ENCODE measurements around the gene CCDC184. TPM values are rescaled to one million over a fixed set of nuclear protein-coding genes. Genes with fewer than 3 reads are reported as not detected.
A peak's percentile ranks its signal among the peaks of the same experiment; 100 is the strongest.

CCDC184 gene
- polyA plus RNA-seq, 3 donors = 0.03 TPM; not detected in 2

- H3K36me3 Mint-ChIP-seq = peaks cover 2 to 3% of the 10 kb centered on the region in 2 donors
- H3K79me2 ChIP-seq (ENCODE audit: insufficient read depth, low read length) = no peaks in the 10 kb centered on the region
- no peak overlapping the region for H3K4me3 Mint-ChIP-seq
- peaks cover 28 to 49% of the 10 kb centered on the region in 2 donors for H3K27me3 ChIP-seq (ENCODE audit: control insufficient read depth in 2 of 2, insufficient read depth in 2 of 2, low read length in 2 of 2)
- no peak for DNase-seq
- H3K4me2 ChIP-seq (replicated peaks; ENCODE audit: extremely low read depth, low read length, poor library complexity, severe bottlenecking) = no peak overlapping the region
- peaks cover 16 to 20% of the 10 kb centered on the region in 2 donors for H3K4me1 ChIP-seq (ENCODE audit: control insufficient read depth in 1 of 2, insufficient read depth in 2 of 2, low read length in 2 of 2)
- peaks cover 21% of the 10 kb centered on the region for H3K4me1 Mint-ChIP-seq
- peaks cover 0 to 4% of the 10 kb centered on the region in 2 donors for H3K9me3 ChIP-seq (replicated peaks in 1 of 2; ENCODE audit: control insufficient read depth in 1 of 2, insufficient read depth in 1 of 2, low read length in 2 of 2)
- no peak overlapping the region for H3K9ac ChIP-seq (ENCODE audit: insufficient read depth, low read length, poor library complexity, severe bottlenecking)
- H3K27me3 Mint-ChIP-seq (ENCODE audit: low read depth in 3 of 3) = peaks cover 30 to 47% (median 36%) of the 10 kb centered on the region in 3 donors
- no peaks in the 10 kb centered on the region for H4K20me1 ChIP-seq (ENCODE audit: insufficient read depth, low read length)
- H3K27ac Mint-ChIP-seq = peak overlapping the region in 1 of 7 donors; percentile 14
- no peaks in the 10 kb centered on the region for H3K36me3 ChIP-seq (replicated peaks in 1 of 2; ENCODE audit: control insufficient read depth in 1 of 2, insufficient read depth in 2 of 2, low read length in 2 of 2)
- no CpG with 5 or more reads among the region's 1 CpG for WGBS (ENCODE audit: insufficient coverage)
- TF ChIP-seq CTCF (IDR thresholded peaks at IDR 0.05) = no peak
- no peak overlapping the region for H3K4me3 ChIP-seq (replicated peaks in 1 of 3; ENCODE audit: low read depth in 2 of 3, low read length in 3 of 3)
- H3K27ac ChIP-seq (ENCODE audit: low read depth in 1 of 2, low read length in 2 of 2) = no peak overlapping the region
- H2AFZ ChIP-seq (ENCODE audit: insufficient read depth, low read depth, low read length, poor library complexity, severe bottlenecking) = no peak overlapping the region
- H3K9me3 Mint-ChIP-seq = peaks cover 0 to 4% (median 2%) of the 10 kb centered on the region in 7 donors
- intact Hi-C loops (cut with micrococcal nuclease) = no loop called here
Measured at GRCh38 chr12:48179466-48179865, 4.0 kb upstream of the CCDC184 start.

- intact Hi-C loops (cut with micrococcal nuclease) = no loop called here
- Mint-ChIP-seq H3K36me3 (peaks cover 2 to 6% of the 10 kb centered on the region in 2 donors), H3K9me3 (peaks cover 0 to 11% (median 3%) of the 10 kb centered on the region in 7 donors), H3K4me3 (peak overlapping the region in 1 of 2 donors; percentile 62), H3K27ac (no peak overlapping the region), H3K4me1 (peaks cover 23% of the 10 kb centered on the region), H3K27me3 (ENCODE audit: low read depth in 3 of 3) (peaks cover 39 to 57% (median 46%) of the 10 kb centered on the region in 3 donors)
- Histone ChIP-seq H4K20me1 (ENCODE audit: insufficient read depth, low read length) (no peaks in the 10 kb centered on the region), H3K79me2 (ENCODE audit: insufficient read depth, low read length) (no peaks in the 10 kb centered on the region), H3K4me3 (replicated peaks in 1 of 3; ENCODE audit: low read depth in 2 of 3, low read length in 3 of 3) (no peak overlapping the region), H3K27ac (ENCODE audit: low read depth in 1 of 2, low read length in 2 of 2) (no peak overlapping the region), H3K4me2 (replicated peaks; ENCODE audit: extremely low read depth, low read length, poor library complexity, severe bottlenecking) (no peak overlapping the region), H3K4me1 (ENCODE audit: control insufficient read depth in 1 of 2, insufficient read depth in 2 of 2, low read length in 2 of 2) (peaks cover 17 to 22% of the 10 kb centered on the region in 2 donors), H3K9ac (ENCODE audit: insufficient read depth, low read length, poor library complexity, severe bottlenecking) (no peak overlapping the region), H2AFZ (ENCODE audit: insufficient read depth, low read depth, low read length, poor library complexity, severe bottlenecking) (no peak overlapping the region), H3K36me3 (replicated peaks in 1 of 2; ENCODE audit: control insufficient read depth in 1 of 2, insufficient read depth in 2 of 2, low read length in 2 of 2) (no peaks in the 10 kb centered on the region), H3K27me3 (ENCODE audit: control insufficient read depth in 2 of 2, insufficient read depth in 2 of 2, low read length in 2 of 2) (peaks cover 37 to 58% of the 10 kb centered on the region in 2 donors), H3K9me3 (replicated peaks in 1 of 2; ENCODE audit: control insufficient read depth in 1 of 2, insufficient read depth in 1 of 2, low read length in 2 of 2) (peaks cover 0 to 4% of the 10 kb centered on the region in 2 donors)
- 83% methylated on average over 1 of the region's 1 CpG for WGBS (ENCODE audit: insufficient coverage)
- no peak for DNase-seq
- TF ChIP-seq CTCF (IDR thresholded peaks at IDR 0.05) = peak; percentile 17
Measured at GRCh38 chr12:48180424-48180823, 3.0 kb upstream of the CCDC184 start.
